GM13976 (cell line): ENCODE data around the gene SDK1.

Experiments used
- DNase-seq: peaks from one replicate; pipeline ENCODE4 v3.0.0; 2012; ENCODE audit warnings: low spot score
- CTCF ChIP-seq: IDR thresholded peaks from 2 replicates; pipeline ENCODE4 v1.5.1; 2012; ENCODE audit warnings: borderline replicate concordance, mild to moderate bottlenecking; ENCODE audit not compliant: insufficient read depth; ENCODE audit errors: extremely low read depth, missing control alignments, control extremely low read depth
- in situ Hi-C: fragments of 300-500 bp; cut with MboI; formaldehyde crosslinking; loops from one replicate; pipeline ENCODE4 v1.12.0; 2022; ENCODE audit warnings: low sequenced_read_pairs, mixed read lengths, inconsistent platforms; ENCODE audit not compliant: unreplicated experiment

SDK1 gene

GRCh38 chr7:3648276-3648675 is 347.2 kb downstream of the SDK1 start:
- no peak for TF ChIP-seq CTCF
- no peak for DNase-seq
- in situ Hi-C loops = no loop called here

GRCh38 chr7:3649250-3649649 is 348.2 kb downstream of the SDK1 start:
- no peak for DNase-seq
- in situ Hi-C loops = no loop called here
- TF ChIP-seq CTCF = no peak

GRCh38 chr7:3649678-3650440 is 348.8 kb downstream of the SDK1 start:
- TF ChIP-seq CTCF = no peak
- in situ Hi-C loops = no loop called here
- DNase-seq = no peak

- no peak for TF ChIP-seq CTCF
- in situ Hi-C loops = no loop called here
- no peak for DNase-seq
Measured at GRCh38 chr7:3650844-3651243, 349.8 kb downstream of the SDK1 start.

- TF ChIP-seq CTCF = no peak
- DNase-seq = no peak
- in situ Hi-C loops = no loop called here
Measured at GRCh38 chr7:3655635-3656034, 354.6 kb downstream of the SDK1 start.

GRCh38 chr7:3657206-3657605 is 356.2 kb downstream of the SDK1 start:
- in situ Hi-C loops = no loop called here
- no peak for TF ChIP-seq CTCF
- no peak for DNase-seq
